OCI-LY7 (cell line): ENCODE measurements around the gene FNIP1. TPM values are rescaled to one million over a fixed set of nuclear protein-coding genes. Genes with fewer than 3 reads are reported as not detected.

Experiments used
- BruUV-seq: library from RNA; stranded (reverse); fragments of 400-500 nt; replicated peaks from 2 replicates; lab custom pipeline; 2021; lab: Mats Ljungman, UMichigan
- CTCF ChIA-PET: fragments of 300-600 bp; sonication (Branson Sonifier 250); formaldehyde crosslinking; loops from one replicate; lab custom pipeline; 2022; ENCODE audit warnings: antibody characterized with exemption; ENCODE audit not compliant: unreplicated experiment; lab: Charles Lee
- POLR2A ChIA-PET: fragments of 300-600 bp; sonication (Branson Sonifier 250); formaldehyde crosslinking; loops from one replicate; lab custom pipeline; 2022; ENCODE audit warnings: antibody characterized with exemption; lab: Charles Lee
- DNase-seq: peaks from one replicate; pipeline ENCODE4 v3.0.0-alpha.2; 2015; ENCODE audit warnings: low spot score
- H2AFZ ChIP-seq: fragments of 200-600 bp; sonication (generic), shearing (Covaris generic); 2 replicates; pipeline ENCODE4 v1.6.1; 2014; ENCODE audit warnings: mild to moderate bottlenecking, antibody characterized with exemption, low read length, moderate library complexity
- H3K27ac ChIP-seq: fragments of 200-600 bp; sonication (generic); 2 replicates; pipeline ENCODE4 v1.5.1; 2014; ENCODE audit warnings: mixed run types, low read depth, mild to moderate bottlenecking, moderate library complexity, low read length, inconsistent platforms; ENCODE audit not compliant: poor library complexity, severe bottlenecking
- H3K36me3 ChIP-seq: fragments of 200-600 bp; sonication (generic); 2 replicates; pipeline ENCODE4 v1.6.1; 2014; ENCODE audit warnings: mild to moderate bottlenecking, antibody characterized with exemption, low read length, moderate library complexity, mixed read lengths; ENCODE audit not compliant: insufficient read depth
- H3K4me1 ChIP-seq: fragments of 200-600 bp; sonication (generic); 2 replicates; pipeline ENCODE4 v1.5.1; 2014; ENCODE audit warnings: mild to moderate bottlenecking, low read length; ENCODE audit not compliant: insufficient read depth, poor library complexity, severe bottlenecking
- H3K4me2 ChIP-seq: fragments of 200-600 bp; sonication (generic); 2 replicates; pipeline ENCODE4 v1.6.1; 2014; ENCODE audit warnings: mild to moderate bottlenecking, low read length
- H3K4me3 ChIP-seq: fragments of 200-600 bp; sonication (generic); 2 replicates; pipeline ENCODE4 v1.5.1; 2014; ENCODE audit warnings: mild to moderate bottlenecking, low read depth, low read length; ENCODE audit not compliant: poor library complexity, severe bottlenecking
- H3K79me2 ChIP-seq: fragments of 200-600 bp; sonication (generic); 2 replicates; pipeline ENCODE4 v1.6.1; 2016; ENCODE audit warnings: low read depth, mild to moderate bottlenecking, low read length, moderate library complexity, mixed read lengths; ENCODE audit not compliant: insufficient read depth
- H3K9me2 ChIP-seq: fragments of 200-600 bp; sonication (generic); 2 replicates; pipeline ENCODE4 v1.6.1; 2016; ENCODE audit warnings: mild to moderate bottlenecking, low read length, mixed read lengths; ENCODE audit not compliant: insufficient read depth
- H3K9me3 ChIP-seq: fragments of 200-600 bp; sonication (generic); 2 replicates; pipeline ENCODE4 v1.6.1; 2014; ENCODE audit warnings: mild to moderate bottlenecking, mixed run types, low read length, mixed read lengths
- H4K20me1 ChIP-seq: fragments of 200-600 bp; sonication (generic); 2 replicates; pipeline ENCODE4 v1.6.1; 2014; ENCODE audit warnings: mild to moderate bottlenecking, antibody characterized with exemption, low read length, moderate library complexity, mixed read lengths; ENCODE audit not compliant: insufficient read depth
- CTCF ChIP-seq: fragments of 200-600 bp; sonication (generic); conservative IDR thresholded peaks from 2 replicates; pipeline ENCODE4 v1.5.1; 2014; ENCODE audit warnings: mild to moderate bottlenecking, antibody characterized with exemption, low read length, moderate library complexity, mixed read lengths
- EZH2phosphoT487 ChIP-seq: fragments of 200-600 bp; sonication (generic); IDR thresholded peaks from 2 replicates; pipeline ENCODE4 v1.6.1; 2018; ENCODE audit warnings: low read depth, borderline replicate concordance, mild to moderate bottlenecking, mixed run types, antibody characterized with exemption, low read length, moderate library complexity, mixed read lengths
- intact Hi-C: fragments of 100-400 bp; cut with micrococcal nuclease; formaldehyde crosslinking; loops from one replicate; pipeline ENCODE4 v1.10.0; 2022; ENCODE audit not compliant: unreplicated experiment
- total RNA-seq, 2 experiments: library from RNA; depleted of rRNA in 1 of 2; stranded (reverse); fragments of >200 nt in 1 of 2; shearing (Covaris generic) in 1 of 2; gene quantifications; 2 replicates each; pipeline ENCODE4 v1.2.3, GENCODE V29; 2014 to 2022

FNIP1 gene
- total RNA-seq, 2 experiments from 2014 or later = 19.4 to 20.6 TPM

- H3K9me2 ChIP-seq = no peaks in the 10 kb centered on the region
- intact Hi-C loops = no loop called here
- no peaks in the 10 kb centered on the region for H3K4me1 ChIP-seq
- no peak overlapping the region for H3K27ac ChIP-seq
- H4K20me1 ChIP-seq = no peaks in the 10 kb centered on the region
- H3K36me3 ChIP-seq = peaks cover 51% of the 10 kb centered on the region
- H3K4me2 ChIP-seq = no peak overlapping the region
- H3K4me3 ChIP-seq = no peak overlapping the region
- H2AFZ ChIP-seq = no peak overlapping the region
- DNase-seq = no peak
- no peak for TF ChIP-seq CTCF
- TF ChIP-seq EZH2phosphoT487 = no peak
- POLR2A ChIA-PET = interaction anchor here (0.6 kb wide), 1 partner anchor 174 kb away, joined by 3 read pairs; no protein-coding TSS in a partner anchor
- no TSS peak for BruUV-seq
- CTCF ChIA-PET = no interaction called here
- no peaks in the 10 kb centered on the region for H3K9me3 ChIP-seq
- H3K79me2 ChIP-seq = no peaks in the 10 kb centered on the region
These were observed 90.5 kb downstream of the FNIP1 start for GRCh38 chr5:131706281-131706680.

- no TSS peak for BruUV-seq
- no peak for TF ChIP-seq CTCF
- no peak for TF ChIP-seq EZH2phosphoT487
These were observed 101.9 kb downstream of the FNIP1 start for GRCh38 chr5:131694926-131695325.

GRCh38 chr5:131693894-131694293 is 102.9 kb downstream of the FNIP1 start:
- no peak overlapping the region for H3K4me2 ChIP-seq
- no peak overlapping the region for H3K27ac ChIP-seq
- DNase-seq = no peak
- POLR2A ChIA-PET = interaction anchor here (0.7 kb wide), 1 partner anchor 104 kb away, joined by 3 read pairs; no protein-coding TSS in a partner anchor
- CTCF ChIA-PET = no interaction called here
- H3K4me3 ChIP-seq = no peak overlapping the region
- no peaks in the 10 kb centered on the region for H3K4me1 ChIP-seq
- H2AFZ ChIP-seq = no peak overlapping the region
- H3K9me3 ChIP-seq = no peaks in the 10 kb centered on the region
- no peaks in the 10 kb centered on the region for H3K79me2 ChIP-seq
- H3K36me3 ChIP-seq = peaks cover 45% of the 10 kb centered on the region
- no peaks in the 10 kb centered on the region for H4K20me1 ChIP-seq
- no TSS peak for BruUV-seq
- intact Hi-C loops = no loop called here
- no peaks in the 10 kb centered on the region for H3K9me2 ChIP-seq
- no peak for TF ChIP-seq EZH2phosphoT487
- no peak for TF ChIP-seq CTCF

More at GRCh38 chr5:131694926-131695325, 101.9 kb downstream of the FNIP1 start:
- Histone ChIP-seq H3K4me2 (no peak overlapping the region), H3K79me2 (no peaks in the 10 kb centered on the region), H3K4me1 (no peaks in the 10 kb centered on the region), H2AFZ (no peak overlapping the region), H3K27ac (no peak overlapping the region), H4K20me1 (no peaks in the 10 kb centered on the region), H3K4me3 (no peak overlapping the region), H3K36me3 (peaks cover 42% of the 10 kb centered on the region), H3K9me2 (no peaks in the 10 kb centered on the region), H3K9me3 (no peaks in the 10 kb centered on the region)
- no peak for DNase-seq
- intact Hi-C loops = no loop called here
- CTCF ChIA-PET = no interaction called here
- POLR2A ChIA-PET = interaction anchor here (0.7 to 1.2 kb wide), 2 partner anchors 9 to 1541 kb away, joined by 3 read pairs; no protein-coding TSS in a partner anchor
